ENCODE measurements around the gene ORMDL3.
"Not testable (repeated sequence)": the region's sequence is repeated elsewhere in the genome, so short reads cannot be mapped to it uniquely, and the experiment has no call there.

The ORMDL3 gene

DNA sequence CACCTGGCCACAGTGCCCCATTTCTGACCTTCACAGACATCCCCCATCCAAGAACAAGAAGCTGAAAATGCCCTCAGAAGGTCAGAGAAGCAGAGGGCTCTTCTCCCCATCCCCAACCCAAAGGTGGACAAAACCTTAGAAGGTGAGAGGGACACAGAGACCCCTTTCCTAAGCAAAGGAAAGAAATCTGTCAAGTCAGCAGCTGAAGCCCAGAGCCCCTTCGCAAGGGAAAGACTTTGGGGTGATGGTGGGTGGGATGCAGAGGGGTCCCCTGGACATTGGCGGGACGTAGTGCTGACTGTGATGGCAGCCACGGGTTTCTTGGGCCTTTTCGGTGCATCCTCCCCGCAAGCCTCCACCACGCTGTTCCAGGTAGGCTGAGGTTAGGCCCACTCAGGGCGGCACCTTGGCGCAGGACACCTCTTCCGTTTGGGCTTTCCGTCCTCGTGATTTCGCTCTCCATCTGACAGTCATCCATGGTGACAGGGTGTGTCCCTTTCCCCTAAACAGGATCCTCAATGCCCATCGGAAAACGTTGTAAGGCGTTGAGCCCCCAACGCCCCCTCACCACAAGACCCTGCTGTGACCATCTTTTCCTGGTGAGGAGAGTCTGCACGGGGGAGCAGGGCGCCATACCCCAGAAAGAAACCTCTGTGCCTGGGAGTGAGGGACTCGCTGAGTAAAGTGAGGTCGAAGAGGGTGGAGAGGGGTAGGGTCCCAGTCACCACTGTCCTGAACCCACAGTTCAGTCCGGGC lies 24.7 kb upstream of the ORMDL3 start:
- DNase-seq = no peak
- intact Hi-C loops (cut with DNase I) = no loop called here

DNA sequence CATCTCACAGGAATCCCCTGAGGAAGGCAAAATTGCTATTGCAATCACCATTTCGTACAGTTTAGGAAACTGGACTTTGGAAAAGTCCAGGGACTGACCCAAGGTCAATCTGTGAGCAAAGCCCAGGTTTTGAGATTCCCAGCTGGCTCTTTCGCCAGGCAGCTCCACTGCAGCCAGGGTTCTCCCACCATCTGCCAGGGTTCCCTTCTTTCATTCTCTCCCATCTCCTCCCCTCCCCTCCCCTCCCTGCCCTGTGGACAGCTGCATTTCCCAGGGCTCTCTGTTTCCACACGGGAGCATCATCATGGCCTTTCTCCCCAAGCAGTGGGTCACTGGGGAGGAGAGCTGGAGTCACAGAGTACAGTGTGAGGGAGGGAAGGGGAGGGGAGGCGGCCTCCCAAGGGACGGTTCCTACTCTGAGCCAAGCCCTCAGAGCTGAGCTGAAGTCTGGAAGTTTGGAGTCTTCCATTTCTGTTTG lies 23.5 kb upstream of the ORMDL3 start:
- intact Hi-C loops (cut with DNase I) = no loop called here
- peak in 1 of 10 donors; percentile 46 for DNase-seq

DNA sequence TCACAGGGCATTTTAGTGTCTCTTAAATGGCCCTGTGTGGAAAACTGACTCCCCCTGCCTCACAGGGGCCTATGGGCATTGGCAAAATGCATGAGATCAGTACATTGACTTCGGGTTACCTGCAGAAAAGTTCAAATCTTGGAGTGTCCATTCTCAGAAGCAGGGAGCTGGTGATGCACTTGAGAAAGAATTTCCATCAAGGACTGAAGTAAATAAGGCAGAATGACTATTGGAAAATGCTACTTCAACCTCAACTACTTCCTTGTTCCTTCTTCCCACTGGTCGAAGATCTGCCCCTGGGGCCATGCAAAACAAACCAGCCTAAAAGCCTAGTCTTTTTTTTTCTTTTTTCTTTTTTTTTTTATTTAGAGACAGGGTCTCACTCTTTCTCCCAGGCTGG lies 21.6 kb upstream of the ORMDL3 start:
- intact Hi-C loops (cut with DNase I) = no loop called here
- DNase-seq = no peak

- DNase-seq; intact Hi-C loops (cut with DNase I): not testable (repeated sequence)
Observed at GRCh38 chr17:39948489-39948828, 21.1 kb upstream of the ORMDL3 start.

DNA sequence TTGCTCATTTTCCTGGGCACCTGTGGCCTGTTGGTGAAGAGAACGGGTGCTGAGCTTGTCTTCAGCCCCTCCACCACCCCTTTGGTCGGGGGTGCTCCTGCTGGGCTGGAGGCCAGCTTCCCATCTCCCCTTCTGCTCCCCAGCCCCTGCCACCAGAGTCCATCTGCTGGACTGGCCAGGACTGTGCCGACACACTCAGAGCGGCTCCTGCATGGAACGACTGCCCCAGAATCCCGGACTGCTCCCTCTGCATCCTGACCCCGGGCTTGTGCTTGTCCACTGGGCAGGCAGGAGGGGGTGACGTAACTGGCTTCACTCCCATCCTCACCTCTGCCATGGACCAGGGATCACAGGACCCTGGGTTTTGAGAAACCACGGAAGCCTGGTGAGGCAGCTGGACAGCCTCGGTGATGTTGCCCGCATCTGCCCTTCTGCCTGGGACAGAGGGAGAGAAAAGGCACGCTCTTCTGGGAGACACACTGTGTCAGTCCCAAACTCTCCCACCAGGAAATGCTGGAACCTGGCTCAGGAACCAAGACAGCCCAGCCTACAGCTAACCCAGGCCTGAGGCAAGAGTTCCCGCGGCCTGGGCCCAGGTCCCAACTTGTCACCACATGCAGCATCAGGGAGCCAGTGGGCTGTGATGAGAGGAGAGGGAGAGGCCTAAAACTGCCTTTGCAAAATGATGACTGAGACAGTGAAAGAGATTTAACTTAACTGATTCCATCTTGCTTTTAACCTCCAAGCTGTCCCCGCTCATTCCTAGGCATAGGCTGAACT lies 19.3 kb upstream of the ORMDL3 start:
- intact Hi-C loops (cut with DNase I) = no loop called here
- DNase-seq = peak in 1 of 10 donors; percentile 80

- intact Hi-C loops (cut with DNase I) = no loop called here
- DNase-seq = no peak
Observed at GRCh38 chr17:39944393-39944711, 17.0 kb upstream of the ORMDL3 start.

DNA sequence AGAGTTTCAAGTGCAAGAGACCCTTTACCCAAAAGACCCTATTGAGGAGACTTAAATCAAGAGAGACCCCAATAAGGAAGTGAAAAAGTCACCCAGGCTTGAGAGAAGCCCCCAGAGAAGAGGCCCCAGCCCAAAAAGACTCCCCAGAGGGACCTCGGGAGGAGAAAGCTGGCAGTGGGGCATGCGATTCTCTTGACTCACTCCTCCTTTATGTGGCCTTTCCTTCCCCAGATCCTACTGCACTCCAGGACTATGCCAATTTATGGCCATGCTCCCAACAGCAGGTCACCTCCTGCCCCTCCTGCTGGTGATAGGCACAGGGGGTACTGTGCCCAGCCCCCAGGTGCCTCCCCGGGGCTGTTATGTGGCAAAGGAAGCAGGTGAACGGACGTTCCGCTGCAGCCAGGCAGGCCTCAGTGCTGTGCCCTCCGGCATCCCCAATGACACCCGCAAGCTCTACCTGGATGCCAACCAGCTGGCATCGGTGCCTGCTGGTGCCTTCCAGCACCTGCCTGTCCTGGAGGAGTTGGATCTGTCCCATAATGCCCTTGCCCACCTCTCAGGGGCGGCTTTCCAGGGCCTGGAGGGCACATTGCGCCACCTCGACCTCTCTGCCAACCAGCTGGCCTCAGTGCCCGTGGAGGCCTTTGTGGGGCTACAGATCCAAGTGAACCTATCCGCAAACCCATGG lies 16.4 kb upstream of the ORMDL3 start:
- intact Hi-C loops (cut with DNase I) = no loop called here
- DNase-seq = peak in 1 of 10 donors; percentile 52

GRCh38 chr17:39939588-39940419 lies 12.4 kb upstream of the ORMDL3 start:
- intact Hi-C loops (cut with DNase I) = no loop called here
- no peak for DNase-seq

DNA sequence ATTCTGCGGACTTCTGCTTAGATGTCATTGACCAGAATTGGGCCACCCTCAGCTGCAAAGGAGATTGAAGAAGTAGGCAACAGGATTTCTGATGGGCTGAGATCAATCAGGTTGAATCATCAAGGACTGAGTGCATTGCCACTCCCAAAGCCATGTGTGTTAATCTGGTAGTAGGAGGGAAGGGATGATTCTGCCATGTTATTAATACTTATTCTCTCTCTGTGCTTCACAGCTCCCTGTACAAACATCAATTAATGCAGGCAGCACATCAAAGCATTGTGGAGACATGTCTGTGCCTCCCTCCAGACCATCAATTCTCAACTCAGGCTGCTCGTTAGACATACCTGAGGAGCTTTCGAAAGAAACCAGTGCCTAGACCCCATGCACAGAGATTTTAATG lies 11.7 kb upstream of the ORMDL3 start:
- intact Hi-C loops (cut with DNase I) = no loop called here
- no peak for DNase-seq

DNA sequence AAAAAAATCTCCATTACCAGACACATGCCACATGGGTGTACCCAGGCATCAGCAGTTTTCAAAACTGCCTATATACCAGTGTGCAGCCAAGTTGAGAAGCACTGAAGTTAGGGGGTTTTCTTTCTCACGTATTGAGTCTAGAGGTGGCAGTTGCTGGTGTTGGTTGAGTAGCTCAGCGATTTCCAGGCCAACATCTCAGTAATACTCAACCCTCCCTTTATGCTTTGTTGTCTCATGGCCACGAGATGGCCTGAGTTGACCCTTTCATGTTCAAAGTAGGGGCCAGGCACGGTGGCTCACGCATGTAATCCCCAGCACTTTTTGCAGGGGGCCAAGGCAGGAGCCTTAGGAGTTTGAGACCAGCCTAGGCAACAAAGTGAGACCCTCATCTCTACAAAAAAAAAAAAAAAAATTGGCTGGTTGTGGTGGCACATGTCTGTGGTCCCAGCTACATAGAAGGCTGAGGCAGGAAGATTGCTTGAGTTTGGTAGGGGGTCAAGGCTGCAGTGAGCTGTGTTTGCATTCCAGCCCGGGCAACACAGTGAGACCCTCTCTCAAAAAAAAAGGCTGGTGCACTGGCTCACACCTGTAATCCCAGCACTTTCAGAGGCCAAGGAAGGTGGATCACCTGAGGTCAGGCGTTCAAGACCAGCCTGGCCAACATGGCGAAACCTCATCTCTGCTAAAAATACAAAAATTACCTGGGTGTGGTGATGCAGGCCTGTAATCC lies 10.9 kb upstream of the ORMDL3 start:
- intact Hi-C loops (cut with DNase I) = no loop called here
- DNase-seq = peak in 1 of 10 donors; percentile 22

- DNase-seq = peak in 1 of 10 donors; percentile 36
- intact Hi-C loops (cut with DNase I) = no loop called here
Observed at GRCh38 chr17:39937447-39937846, 10.0 kb upstream of the ORMDL3 start.

DNA sequence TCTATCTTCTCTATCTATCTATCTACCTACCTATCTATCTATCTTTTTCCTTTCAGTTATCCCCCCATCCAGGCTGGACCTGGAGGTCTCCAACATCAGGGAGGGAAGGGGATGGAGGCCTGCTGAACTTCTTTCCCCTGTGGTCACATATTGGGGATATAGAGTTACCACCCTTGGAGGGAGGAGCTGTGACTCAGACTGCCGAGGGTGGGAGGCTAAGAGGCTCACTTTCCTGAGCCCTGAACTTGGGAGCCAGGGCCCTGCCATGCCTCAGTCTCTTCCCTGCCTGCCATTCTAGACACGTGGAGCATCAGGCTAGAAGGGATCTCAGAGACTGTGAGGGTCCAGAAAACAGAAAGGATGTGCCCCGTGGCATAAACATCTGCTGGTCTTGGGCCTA lies 8.5 kb upstream of the ORMDL3 start:
- intact Hi-C loops (cut with DNase I) = no loop called here
- DNase-seq = no peak

- intact Hi-C loops (cut with DNase I) = no loop called here
- peak in 1 of 10 donors; percentile 3 for DNase-seq
Observed at GRCh38 chr17:39934324-39934723, 6.9 kb upstream of the ORMDL3 start.

- intact Hi-C loops (cut with DNase I) = no loop called here
- DNase-seq = peak in 1 of 10 donors; percentile 73
Observed at GRCh38 chr17:39933912-39934311, 6.5 kb upstream of the ORMDL3 start.

DNA sequence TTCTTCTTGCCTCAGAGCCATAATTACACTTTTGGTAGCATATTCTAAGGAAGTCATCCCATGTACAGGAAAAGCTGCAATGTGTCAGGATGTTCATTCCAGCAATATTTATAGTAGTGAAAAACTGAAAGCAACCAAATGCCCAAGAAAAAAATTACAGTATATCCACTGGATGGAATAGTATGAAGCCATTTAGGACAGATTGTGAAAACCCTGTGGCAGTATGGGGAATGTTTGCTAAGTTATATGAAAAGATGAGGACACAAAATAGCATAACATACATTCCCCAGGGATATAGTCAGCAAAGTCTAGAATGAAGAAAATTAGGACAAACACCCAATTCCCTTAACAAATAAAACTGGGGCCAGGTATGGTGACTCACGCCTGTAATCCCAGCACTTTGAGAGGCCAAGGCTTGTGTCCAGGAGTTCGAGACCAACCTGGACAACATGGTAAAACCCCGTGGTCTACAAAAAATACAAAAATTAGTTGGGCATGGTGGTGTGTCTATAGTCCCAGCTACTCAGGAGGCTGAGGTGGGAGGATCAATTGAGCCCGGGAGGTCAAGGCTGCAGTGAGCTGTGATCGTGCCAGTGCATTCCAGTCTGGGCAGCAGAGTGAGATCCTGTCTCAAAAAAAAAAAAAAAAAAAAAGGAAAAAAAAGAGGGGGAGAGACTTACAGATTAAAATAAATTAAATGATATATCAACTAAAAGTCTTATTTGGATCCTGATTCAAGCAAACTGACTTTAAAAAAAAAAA lies 2.4 kb upstream of the ORMDL3 start:
- DNase-seq = peak in 1 of 10 donors; percentile 0
- intact Hi-C loops (cut with DNase I) = loop anchor here (2.0 to 10.0 kb wide), 2 partner anchors 51 to 175 kb away; partner anchors contain the start of gene PSMD3

GRCh38 chr17:39928858-39929645 lies 1.7 kb upstream of the ORMDL3 start:
- intact Hi-C loops (cut with DNase I) = loop anchor here (2.0 to 10.0 kb wide), 2 partner anchors 52 to 174 kb away; partner anchors contain the start of gene PSMD3

GRCh38 chr17:39927929-39928857 lies 792 bp upstream of the ORMDL3 start:
- DNase-seq = peak in 5 of 10 donors; percentile 14 to 86 (median 28)
- intact Hi-C loops (cut with DNase I) = loop anchor here (2.0 to 10.0 kb wide), 2 partner anchors 53 to 173 kb away; partner anchors contain the start of gene PSMD3

More at GRCh38 chr17:39928858-39929645, 1.7 kb upstream of the ORMDL3 start:
- no peak for DNase-seq

Measured in posterior cingulate gyrus (tissue), 11 donors.